SJCRH30 (cell line): Measurements from ENCODE around the gene SEMA4A. TPM values are rescaled to one million over a fixed set of nuclear protein-coding genes. Genes with fewer than 3 reads are reported as not detected.

ENCODE experiments used
- total RNA-seq: library from RNA; depleted of rRNA; stranded (reverse); fragments of >200 nt; shearing (Covaris generic); gene quantifications from 2 replicates; pipeline ENCODE4 v1.2.3, GENCODE V29; 2014; rRNA removed

SEMA4A gene
- total RNA-seq, 1 experiment from 2014 or later: 2.1 TPM

Other genes starting within 250 kb of the SEMA4A start
- 19.4 and 26.0 TPM in 2 replicates for gene RIT1, start 242.2 kb upstream of the SEMA4A start, total RNA-seq
- gene KHDC4, start 219.2 kb upstream of the SEMA4A start, total RNA-seq: 36.4 and 52.1 TPM in 2 replicates
- gene RXFP4, start 211.9 kb upstream of the SEMA4A start, total RNA-seq: 0.08 TPM in 1 of 2 replicates, not detected in the other
- gene ARHGEF2, start 175.0 kb upstream of the SEMA4A start, total RNA-seq: 152 and 167 TPM in 2 replicates
- 170 and 183 TPM in 2 replicates for gene SSR2, start 132.6 kb upstream of the SEMA4A start, total RNA-seq
- gene UBQLN4, start 99.8 kb upstream of the SEMA4A start, total RNA-seq: 34.4 and 36.5 TPM in 2 replicates
- 24.8 and 33.3 TPM in 2 replicates for gene LAMTOR2, start 98.8 kb upstream of the SEMA4A start, total RNA-seq
- gene RAB25, start 92.4 kb upstream of the SEMA4A start, total RNA-seq: not detected in 2 replicates
- gene MEX3A, start 71.1 kb upstream of the SEMA4A start, total RNA-seq: 21.8 and 22.3 TPM in 2 replicates
- 113 and 114 TPM in 2 replicates for gene LMNA, start 38.9 kb upstream of the SEMA4A start, total RNA-seq
- gene SLC25A44, start 40.5 kb downstream of the SEMA4A start, total RNA-seq: 12.3 and 12.9 TPM in 2 replicates
- gene PMF1, start 59.4 kb downstream of the SEMA4A start, total RNA-seq: 59.7 and 63.5 TPM in 2 replicates
- gene BGLAP, start 88.6 kb downstream of the SEMA4A start, total RNA-seq: 0.18 and 0.38 TPM in 2 replicates
- 1.2 and 1.7 TPM in 2 replicates for gene PAQR6, start 94.5 kb downstream of the SEMA4A start, total RNA-seq
- 70.3 and 74.2 TPM in 2 replicates for gene SMG5, start 129.2 kb downstream of the SEMA4A start, total RNA-seq
- gene TMEM79, start 130.7 kb downstream of the SEMA4A start, total RNA-seq: 2.6 and 2.7 TPM in 2 replicates
- 4.7 and 6.1 TPM in 2 replicates for gene GLMP, start 142.1 kb downstream of the SEMA4A start, total RNA-seq
- gene VHLL, start 145.7 kb downstream of the SEMA4A start, total RNA-seq: 0.63 TPM in 1 of 2 replicates, not detected in the other
- gene CCT3, start 184.7 kb downstream of the SEMA4A start, total RNA-seq: 313 and 324 TPM in 2 replicates
- gene TSACC, start 184.9 kb downstream of the SEMA4A start, total RNA-seq: 0.36 TPM in 1 of 2 replicates, not detected in the other
- gene RHBG, start 215.6 kb downstream of the SEMA4A start, total RNA-seq: not detected in 2 replicates